ENCODE measurements around the gene DIRAS1.

DNA sequence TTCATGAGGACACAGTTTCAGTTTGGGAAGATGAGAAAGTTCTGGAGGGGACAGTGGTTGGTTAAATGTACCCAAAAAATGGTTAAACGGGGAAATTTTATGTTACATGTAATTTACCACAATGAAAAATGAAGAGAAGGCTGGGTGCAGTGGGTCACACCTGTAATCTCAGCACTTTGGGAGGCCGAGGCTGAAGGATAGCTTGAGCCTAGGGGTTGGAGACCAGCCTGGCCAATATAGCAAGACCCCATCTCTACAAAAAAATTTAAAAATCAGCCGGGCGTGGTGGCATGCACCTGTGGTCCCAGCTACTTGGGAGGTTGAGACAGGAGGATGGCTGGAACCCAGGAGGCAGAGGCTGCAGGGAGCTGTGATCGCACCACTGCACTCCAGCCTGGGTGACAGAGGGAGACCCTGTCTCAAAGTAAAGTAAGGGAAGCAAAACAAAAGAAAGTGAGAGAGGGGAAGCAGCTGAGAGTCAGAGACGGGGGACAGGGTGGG lies 35.9 kb downstream of the DIRAS1 start:
- TF ChIP-seq, protein P1, sequence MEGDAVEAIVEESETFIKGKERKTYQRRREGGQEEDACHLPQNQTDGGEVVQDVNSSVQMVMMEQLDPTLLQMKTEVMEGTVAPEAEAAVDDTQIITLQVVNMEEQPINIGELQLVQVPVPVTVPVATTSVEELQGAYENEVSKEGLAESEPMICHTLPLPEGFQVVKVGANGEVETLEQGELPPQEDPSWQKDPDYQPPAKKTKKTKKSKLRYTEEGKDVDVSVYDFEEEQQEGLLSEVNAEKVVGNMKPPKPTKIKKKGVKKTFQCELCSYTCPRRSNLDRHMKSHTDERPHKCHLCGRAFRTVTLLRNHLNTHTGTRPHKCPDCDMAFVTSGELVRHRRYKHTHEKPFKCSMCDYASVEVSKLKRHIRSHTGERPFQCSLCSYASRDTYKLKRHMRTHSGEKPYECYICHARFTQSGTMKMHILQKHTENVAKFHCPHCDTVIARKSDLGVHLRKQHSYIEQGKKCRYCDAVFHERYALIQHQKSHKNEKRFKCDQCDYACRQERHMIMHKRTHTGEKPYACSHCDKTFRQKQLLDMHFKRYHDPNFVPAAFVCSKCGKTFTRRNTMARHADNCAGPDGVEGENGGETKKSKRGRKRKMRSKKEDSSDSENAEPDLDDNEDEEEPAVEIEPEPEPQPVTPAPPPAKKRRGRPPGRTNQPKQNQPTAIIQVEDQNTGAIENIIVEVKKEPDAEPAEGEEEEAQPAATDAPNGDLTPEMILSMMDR (IDR thresholded peaks at IDR 0.05; ENCODE audit: low read depth, low read length): no peak
- no peak for TF ChIP-seq EZH2phosphoT487 (IDR thresholded peaks at IDR 0.05; ENCODE audit: low read depth)

All from OCI-LY3 (cell line).